GM18507 (cell line): ENCODE data around the gene FBXL2.
"Not testable (repeated sequence)": the region's sequence is repeated elsewhere in the genome, so short reads cannot be mapped to it uniquely, and the experiment has no call there.

Experiments used
- DNase-seq: peaks from one replicate; pipeline ENCODE4 v3.0.0; 2011; ENCODE audit warnings: low read depth; ENCODE audit not compliant: insufficient read length; ENCODE audit errors: extremely low spot score
- FAIRE-seq: peaks from 2 replicates; lab custom pipeline; 2011; peaks lifted over from hg19 to GRCh38; lab: Jason Lieb, UNC

Gene FBXL2

GRCh38 chr3:33420966-33421365, 143.7 kb downstream of the FBXL2 start:
- DNase-seq (no peak), FAIRE-seq (no peak)

GRCh38 chr3:33424606-33425452, 147.6 kb downstream of the FBXL2 start:
- DNase-seq (no peak), FAIRE-seq (no peak)

GRCh38 chr3:33425453-33425852, 148.2 kb downstream of the FBXL2 start:
- FAIRE-seq (no peak), DNase-seq (no peak)

- FAIRE-seq = no peak
- DNase-seq = no peak
Measured at GRCh38 chr3:33426068-33426467, 148.8 kb downstream of the FBXL2 start.

GRCh38 chr3:33426630-33427317, 149.5 kb downstream of the FBXL2 start:
- no peak for FAIRE-seq
- DNase-seq = no peak

GRCh38 chr3:33428734-33429133, 151.5 kb downstream of the FBXL2 start:
- FAIRE-seq = no peak
- no peak for DNase-seq

GRCh38 chr3:33429306-33429705, 152.1 kb downstream of the FBXL2 start:
- peak; percentile 21 for FAIRE-seq

GRCh38 chr3:33430061-33430460, 152.8 kb downstream of the FBXL2 start:
- FAIRE-seq (peak; percentile 46), DNase-seq (no peak)

More at GRCh38 chr3:33429306-33429705, 152.1 kb downstream of the FBXL2 start:
- DNase-seq = not testable (repeated sequence)

GRCh38 chr3:33430571-33430970, 153.3 kb downstream of the FBXL2 start:
- FAIRE-seq = no peak

GRCh38 chr3:33433843-33434242, 156.6 kb downstream of the FBXL2 start:
- FAIRE-seq (no peak), DNase-seq (no peak)

More at GRCh38 chr3:33430571-33430970, 153.3 kb downstream of the FBXL2 start:
- DNase-seq = no peak
